Bone marrow (tissue), 2 donors: Measurements from ENCODE around the gene PLAC1.

Experiments
- DNase-seq, 2 donors: peaks; one replicate each; lab custom pipeline; 2025; lab: John Stamatoyannopoulos, UW

PLAC1 gene

DNA sequence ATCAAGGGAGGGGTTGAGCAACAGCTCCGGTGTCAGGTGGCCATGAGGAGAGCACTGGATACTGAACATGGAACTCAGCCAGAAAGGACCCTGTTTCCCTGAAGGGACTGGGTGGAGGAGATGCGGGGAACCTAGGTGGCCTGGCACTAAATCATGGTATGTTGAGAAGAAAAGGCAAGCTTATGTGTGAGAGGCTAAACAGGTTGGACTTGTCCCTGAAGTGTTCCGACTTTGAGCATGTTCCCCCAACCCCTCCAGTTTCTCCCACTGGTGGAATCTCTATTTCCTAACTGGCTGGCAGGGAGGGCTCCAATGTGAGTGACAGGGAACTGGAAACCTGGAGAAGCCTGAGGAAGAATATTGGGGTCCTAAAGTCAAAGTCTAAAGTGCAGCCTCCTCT, 69.5 kb downstream of the PLAC1 start:
- DNase-seq: no peak

DNA sequence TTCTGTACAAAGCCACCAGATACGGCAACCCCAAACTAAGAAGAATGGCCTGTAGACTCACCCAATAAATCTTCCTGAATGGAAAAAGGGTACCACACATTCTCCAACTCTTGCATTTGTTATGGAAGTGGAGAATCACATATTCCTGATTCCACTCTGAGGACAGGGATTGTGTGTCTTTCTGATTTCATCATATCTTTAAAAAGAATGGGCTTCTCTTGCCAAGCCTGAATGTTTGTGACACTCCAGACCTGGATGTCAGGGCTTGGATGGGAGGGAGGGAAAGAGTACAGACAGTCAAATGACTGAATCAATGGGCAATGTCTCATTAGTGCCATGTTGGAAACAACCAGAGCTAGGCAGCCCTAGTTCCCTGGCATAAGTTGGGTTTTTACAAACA, 77.4 kb downstream of the PLAC1 start:
- DNase-seq: no peak

DNA sequence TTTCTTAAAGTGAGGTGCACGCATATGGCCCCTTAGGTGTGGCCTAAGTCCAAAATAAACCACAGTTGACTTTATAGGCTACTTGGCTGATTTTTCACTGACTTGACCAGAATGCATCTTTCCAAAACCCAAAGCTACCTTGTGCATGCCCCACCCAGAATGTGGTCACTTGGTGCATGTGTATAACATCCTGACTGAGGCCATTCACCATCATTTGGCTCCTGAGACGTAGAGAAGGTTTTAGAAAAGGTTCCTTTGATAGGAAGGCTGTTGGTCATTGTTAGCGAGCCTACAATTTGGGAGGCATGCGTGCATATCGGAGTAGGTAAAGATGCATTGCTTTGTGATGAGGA, 84.6 kb downstream of the PLAC1 start:
- no peak for DNase-seq

DNA sequence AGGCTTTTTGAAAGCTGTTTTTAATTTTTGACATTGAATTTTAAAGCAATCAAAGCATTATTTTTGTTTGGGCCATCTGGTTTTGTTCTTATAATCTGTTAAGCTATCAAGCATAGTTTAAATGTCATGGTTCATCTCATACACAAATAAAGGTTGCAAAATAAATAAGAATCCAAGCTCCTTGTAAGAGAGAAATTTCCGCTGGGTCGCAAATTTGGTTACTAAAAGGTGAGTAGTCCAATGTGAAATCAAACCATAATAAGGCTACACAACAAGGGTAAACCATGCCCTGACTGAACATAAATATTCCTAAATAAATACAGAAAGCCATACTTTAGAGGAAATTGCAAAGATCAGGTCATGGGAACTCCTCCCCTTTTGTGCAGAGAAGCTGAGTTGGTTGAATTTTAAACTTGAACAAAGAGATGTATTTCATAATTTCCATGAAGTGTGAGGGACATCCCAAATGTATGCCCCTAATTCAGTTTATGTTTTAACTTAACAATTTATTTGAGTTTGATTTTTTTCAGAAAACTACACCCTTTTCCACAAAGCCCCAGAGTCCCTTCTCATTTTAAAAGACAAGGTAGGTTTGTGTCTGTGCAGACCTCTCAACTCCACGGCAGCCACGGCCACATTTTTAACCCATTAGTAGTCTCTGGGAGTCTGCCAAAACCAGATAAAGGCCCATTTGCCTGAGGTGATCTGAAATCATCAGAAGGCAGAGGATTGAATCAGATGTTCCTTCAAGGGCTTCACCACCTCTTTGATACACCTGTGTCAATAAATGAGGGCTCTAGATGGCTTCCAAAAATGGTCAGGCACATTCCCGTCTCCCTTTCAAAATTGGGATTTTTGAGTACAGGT, 85.2 kb downstream of the PLAC1 start:
- DNase-seq: no peak

DNA sequence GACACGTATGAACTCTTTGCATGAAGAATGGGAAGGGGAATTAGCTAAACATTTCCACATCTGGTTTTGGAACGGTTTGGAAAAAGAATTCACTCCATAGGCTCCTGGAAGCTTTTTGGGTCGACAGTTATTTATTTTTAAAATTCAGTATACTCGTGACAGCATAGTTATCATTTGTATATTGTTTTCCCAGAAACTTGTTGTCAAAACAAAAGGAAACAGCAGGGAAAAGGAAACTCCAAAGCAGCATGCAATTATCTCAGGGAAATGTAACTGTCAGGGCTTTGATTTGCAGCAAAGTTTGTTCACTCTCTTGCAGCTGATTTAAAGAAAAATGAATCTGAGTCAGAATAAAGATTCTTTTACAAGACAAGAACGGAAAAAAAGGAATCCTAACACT, 86.5 kb downstream of the PLAC1 start:
- DNase-seq: no peak

DNA sequence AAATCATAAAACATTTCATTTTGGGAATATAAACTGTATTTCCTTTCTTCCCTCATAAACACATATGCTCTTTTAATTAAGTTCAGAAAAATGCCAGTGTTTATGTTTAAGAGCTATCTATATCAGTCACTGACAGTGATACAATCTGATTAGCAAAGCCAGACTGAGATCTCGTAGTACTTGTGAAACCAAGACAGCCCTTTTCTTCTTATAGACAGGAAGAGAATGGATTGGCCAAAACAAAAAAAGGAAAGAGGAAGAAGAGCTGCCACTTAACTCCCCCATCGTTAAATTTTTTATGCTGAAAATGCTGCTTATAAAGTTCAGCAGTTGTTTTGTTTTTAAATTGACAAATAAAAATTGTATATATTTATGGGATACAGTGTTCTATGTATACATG, 87.4 kb downstream of the PLAC1 start:
- DNase-seq: peak in 1 of 2 donors; percentile 30

DNA sequence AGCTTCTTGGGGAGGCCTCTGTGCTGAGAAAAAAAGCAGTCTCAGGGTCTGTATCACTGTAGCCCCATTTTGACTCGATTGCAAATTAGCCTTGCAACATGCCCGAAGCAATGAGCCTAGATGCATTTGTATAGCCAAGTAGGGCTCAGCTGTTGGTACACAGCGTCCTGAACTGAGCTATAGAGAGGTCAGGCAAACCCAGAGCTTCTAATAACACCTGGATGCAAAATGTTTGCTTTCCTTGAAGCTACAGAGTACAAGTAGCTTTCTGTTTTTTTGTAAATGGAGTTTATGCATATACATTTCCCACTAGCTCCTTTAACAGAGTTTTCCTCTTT, 87.8 kb downstream of the PLAC1 start:
- DNase-seq: no peak

DNA sequence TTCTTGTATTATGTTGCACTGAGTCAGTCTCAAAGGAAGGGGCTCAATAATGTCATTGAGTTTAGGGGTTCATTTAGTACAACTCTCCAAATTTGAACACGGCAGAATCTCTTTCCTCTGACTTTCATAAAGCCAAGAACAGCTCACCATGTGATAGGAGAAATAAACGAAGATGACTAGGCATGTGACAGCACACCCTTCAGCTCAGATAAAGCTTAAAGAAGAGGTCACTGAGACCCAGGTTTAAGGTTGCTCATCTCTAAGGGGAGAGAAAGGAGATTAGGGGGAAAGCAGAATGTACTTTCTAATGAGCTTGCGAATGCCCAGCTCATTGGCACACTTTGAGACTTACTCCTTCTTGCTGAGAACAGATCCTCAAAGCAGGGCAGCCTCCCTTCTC, 89.0 kb downstream of the PLAC1 start:
- no peak for DNase-seq

DNA sequence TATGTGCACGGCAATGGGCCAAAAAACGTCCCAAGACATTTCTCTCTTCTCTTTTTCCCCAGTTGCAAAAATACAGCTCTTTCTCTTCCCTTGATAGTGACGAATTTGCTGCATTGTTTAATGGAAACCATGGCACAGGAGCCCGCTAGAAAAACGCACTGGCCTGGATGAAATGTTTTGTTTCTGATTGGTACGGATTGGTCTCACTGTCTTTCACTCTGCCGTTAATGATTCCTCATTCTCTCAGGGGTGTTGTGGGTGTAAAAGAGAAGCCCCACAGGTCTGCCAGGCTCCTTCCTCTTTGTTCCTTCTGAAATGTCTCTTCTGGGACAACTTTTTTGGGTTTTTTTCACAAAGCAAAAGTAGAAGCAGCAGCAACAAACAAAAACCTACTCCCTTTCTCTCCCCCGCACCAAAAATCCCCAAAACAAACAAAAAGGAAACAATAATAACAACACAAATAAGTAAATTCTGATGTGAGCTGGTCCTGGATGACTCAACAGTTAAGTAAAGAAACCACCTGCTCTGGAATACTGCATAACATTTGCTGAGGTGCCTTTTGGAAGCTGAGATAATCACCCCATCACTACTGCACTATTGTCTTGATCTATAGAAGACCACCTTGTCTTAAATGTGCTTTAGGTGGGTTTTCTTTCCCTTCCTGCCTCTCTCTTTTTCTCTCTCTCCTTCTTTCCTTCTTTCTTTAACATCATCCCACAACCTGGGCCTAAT, 89.8 kb downstream of the PLAC1 start:
- DNase-seq: no peak

DNA sequence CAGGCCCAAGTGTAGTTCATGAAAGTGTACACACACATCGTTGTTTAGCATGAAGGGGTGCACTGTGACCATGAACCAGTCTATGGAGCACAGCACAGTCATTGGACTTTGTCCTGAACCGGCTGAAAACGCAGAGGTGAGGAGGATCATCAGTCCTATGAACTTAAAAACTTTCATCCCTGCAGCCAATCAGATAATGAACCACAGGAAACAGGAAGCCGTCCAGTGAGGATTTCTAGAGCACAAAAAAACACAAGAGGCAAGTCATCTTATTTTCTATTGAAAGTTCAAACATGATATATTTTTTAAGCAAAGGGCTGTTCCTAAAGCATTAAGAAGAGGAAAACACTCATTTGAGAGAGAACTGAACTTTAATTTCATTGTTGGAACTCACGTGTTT, 91.8 kb downstream of the PLAC1 start:
- no peak for DNase-seq

DNA sequence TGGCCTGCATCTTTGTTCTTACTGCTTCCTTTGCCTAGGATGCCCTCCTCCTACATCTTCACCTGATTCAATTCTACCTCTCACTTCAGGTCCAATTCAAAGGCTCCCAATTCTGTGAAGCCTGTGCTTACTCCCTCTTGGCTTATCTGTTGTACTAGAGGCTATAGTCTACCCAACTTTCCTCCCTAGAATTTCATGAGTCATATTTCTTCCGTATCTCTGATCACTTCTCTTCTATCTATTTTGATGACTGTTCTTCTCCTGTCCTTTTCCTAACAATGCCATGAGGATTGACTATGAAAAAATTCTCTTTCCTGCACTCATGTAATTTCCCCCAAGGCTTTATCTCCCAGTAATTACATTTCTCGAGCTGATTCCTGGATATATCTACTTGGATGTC, 96.3 kb downstream of the PLAC1 start:
- no peak for DNase-seq

DNA sequence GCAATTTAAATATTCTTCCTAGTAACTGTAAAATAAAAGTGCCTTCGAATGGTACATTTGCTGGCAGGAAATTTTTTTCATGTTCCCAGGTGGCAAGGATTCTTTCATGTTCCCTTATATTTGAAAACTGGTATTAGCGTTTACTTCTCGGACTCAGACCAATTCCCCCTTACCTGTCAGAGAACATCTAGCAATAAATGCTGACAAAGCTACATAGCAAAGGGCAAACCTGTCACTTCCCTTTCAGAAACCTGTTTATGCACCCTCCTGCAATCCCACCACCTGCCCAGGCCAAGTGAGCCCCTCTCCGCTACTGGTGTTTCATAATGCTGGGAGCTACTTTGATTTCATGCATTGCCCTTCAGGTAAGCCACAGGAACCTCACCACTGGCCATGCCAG, 100.1 kb downstream of the PLAC1 start:
- no peak for DNase-seq

DNA sequence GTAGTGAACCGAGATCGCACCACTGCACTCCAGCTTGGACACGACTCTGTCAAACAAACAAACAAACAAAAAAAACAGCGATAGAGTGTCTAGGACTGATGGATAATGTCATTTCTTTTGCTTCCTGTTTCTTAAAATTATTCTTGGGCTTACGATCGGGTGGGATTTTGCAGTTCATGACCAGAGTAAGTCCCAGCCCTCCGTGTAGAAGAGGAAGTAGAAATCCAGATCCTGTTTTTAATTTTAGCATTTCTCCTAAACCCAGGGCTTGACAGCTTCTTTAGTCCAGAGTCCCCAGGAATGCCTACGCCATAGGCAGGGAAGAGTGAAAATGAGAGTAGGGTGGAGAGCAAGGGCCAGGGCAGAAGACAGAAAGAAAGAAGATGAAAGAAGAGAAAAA, 104.0 kb downstream of the PLAC1 start:
- no peak for DNase-seq

DNA sequence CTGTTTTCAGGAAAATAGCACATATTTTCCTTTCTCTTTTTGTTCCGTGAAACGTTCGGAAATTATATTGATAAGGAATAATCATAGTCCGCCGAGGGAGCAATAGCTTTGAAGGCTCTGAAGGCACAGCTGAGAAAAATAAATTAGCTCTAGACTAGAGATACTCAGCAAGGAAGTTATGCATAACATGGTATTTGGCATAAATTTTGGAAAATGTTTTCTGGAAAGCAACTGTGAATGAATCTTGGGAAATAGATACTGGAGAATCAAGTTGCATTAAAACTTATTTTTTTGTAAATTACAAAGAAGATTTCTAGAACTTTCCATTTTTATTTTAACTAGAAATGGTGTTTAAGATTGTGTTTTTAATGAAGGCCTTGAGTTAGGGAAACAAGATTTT, 105.9 kb downstream of the PLAC1 start:
- DNase-seq: no peak

DNA sequence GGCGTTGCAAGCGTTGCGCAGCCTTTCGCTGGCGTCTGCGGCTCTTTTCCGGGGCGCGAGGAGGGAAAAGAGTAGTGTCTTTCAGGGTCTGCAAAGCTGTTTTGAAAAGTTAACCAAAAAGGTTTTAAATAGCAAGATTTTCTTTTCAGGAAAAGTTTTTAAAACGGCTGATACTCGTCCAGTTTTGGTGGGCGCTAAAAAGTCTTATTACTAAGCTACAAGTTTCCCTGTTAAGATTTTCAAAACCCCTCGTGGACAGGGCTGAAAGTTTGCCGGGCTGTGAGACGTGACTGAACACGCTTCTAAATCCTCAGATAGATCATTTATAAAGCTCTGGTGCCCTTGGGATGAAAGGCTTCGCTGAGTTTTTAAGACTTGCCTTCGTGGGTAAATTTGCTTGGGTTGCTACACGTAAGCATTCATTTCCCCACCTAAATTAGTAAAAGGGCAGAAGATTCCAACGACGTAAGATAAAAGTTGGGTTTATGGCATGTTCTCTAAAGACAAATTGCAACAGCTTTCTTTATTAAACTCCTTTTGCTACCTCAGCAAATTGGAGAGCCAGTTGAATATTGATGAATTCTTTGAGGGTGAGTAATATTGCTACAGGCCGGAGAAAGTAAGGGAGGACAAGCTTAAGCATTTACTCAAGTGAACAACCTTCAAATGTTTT, 106.8 kb downstream of the PLAC1 start:
- no peak for DNase-seq

DNA sequence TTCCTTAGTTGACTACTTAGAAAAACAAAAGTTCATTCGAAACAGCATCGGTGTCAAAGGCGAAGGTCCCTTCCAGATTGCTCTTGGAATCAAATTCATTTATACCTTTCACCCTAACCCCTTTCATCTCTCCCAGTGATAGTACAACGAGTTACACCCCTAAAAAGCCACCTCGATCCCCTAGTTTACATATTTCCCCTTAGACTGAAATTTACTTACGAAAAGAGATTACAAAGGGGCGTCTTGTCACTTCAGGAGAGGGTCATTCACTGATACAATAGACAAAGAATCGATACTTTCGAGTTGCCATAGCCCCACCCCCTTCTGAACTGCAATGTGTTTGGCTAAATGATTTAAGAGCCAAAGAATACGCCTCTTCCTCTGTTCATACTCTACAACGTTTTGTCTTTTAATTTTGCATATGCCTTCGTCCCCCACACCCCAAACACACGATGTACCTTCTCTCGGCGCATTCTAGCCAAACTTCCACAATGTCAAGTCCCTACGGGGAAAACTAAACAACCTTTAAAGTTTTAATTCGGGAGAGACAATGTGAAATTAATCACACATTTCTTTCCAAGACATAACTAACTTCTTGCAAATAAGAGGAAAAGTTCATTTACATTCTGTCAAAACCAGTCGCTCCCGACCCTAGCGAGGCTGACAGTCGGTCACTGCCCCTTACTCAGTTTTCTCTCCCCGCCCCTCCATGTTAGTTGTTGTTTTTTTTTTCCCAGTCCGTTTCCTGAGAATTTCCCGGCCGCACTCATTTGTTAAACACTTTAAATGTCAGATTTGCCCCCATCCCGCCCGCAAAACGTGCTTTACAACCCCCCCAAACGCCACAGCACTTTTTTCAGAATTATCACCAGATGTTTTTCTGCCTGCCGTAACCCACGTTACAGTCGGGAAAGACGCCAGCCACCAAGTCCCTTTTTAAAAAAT, 109.7 kb downstream of the PLAC1 start:
- DNase-seq: peak in 1 of 2 donors; percentile 3

DNA sequence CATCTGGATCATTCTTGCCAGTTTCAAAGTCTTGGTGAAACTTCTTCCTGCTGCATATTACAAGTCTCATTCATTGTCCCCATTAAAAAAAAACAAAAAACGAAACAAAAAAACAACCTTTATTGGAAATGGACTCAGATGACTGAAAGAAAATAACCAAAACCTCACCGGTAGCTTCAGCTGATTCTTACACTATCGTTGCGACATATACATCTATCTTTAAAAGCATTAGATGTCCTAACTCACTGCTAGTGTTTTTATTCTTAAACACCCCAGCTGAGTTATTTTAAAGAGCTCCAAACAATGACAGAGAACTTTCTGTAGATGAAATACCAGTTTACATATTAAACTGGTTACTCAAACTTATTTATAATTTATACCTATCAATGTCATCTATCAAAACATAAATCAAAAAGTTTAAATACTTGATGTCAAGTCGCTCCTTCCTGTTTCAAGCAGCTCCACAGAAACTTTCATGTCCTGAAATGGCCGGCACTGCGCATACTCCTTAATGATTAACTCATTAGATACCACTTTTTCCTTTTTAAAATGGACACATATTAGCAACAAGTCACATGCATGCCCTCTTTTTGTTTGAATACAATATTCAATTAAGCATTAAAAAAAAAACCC, 111.1 kb downstream of the PLAC1 start:
- no peak for DNase-seq

DNA sequence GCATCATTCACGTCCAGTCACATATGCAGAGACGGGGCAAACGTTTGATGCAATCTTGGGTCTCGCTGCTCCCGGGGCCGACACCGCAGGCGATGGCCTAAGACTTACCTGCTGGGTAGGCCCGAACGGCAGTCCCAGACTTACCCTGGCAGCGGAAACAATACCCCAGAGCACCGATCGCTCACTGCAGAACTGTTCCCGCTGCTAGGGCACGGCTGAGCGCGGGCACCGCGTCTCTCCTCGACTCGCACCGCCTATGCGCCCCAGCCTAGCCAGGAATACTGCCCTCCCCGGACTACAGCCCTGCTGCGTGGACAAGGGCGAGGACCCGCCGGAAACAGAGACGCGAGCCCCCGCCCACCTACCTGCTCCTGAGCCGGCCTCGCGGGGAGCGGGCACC, 112.1 kb downstream of the PLAC1 start:
- no peak for DNase-seq

DNA sequence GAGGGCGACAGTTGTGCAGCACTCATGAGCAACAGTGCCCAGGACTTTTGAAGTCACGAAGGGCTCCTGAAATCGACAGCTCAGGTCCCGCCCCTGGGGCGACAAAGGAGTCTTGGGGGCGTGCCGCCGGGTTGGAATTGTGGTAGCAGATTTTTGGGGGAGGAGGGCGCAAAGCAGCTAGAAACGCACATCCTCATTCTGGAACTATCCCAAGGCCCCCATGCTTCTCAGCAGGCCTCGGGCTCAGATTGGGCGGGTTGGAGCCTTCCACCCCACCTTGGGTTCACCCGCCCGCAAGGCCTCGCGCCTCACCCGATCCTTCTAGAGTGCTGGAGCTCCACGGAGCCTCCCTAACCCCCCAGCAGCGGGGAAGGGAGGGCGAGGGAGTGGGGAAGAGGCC, 112.8 kb downstream of the PLAC1 start:
- DNase-seq: no peak

DNA sequence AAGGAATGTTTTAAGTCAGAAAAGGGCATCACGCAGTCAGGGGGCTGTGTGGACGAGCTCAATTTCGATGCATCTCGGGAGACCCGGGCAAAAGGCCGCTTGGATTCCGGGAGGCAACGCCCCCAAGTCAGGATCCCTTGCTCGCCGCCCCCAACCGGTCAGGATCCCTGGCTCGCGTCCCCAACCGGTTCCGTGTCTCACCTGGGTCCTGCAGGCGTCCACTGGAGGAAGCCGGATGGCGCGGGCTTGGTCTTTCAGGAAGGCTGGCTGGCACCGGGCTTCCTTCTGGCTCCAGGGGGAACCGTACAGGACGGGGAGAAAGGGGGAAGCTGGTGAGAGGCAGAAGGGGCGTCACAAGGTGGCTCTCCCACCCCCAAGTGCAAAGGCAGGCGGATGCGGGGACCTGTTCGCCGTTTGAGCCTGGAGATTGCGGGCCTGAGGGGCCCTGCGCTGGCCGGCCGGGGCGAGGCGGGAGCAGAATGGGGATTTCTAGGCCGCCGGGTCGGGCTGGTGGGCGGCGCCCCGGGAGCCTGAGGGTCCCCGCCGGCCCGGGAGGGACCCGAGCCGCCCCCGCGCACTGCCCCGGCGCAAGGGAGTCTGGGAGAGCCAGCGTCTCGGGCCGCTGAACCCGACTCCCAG, 113.6 kb downstream of the PLAC1 start:
- DNase-seq: no peak

DNA sequence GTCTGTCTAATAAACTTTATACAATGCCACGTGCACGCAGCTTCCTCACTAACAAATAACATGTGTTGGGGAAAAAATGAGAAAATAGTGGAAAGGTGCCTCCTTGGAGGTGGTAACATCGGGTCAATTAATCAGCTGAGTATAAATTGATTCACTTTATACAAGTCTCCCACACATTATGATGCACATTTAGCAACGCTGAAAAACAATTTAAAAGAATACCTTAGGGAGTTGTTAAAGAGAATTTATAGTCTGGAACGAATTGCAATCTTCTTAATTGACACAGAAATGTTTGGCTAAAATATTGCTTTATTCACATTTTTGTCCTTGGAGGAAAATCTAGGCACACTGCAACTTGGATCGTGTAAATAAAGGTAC, 114.1 kb downstream of the PLAC1 start:
- DNase-seq: no peak
